CD14-positive monocyte (primary cell): ENCODE data around the gene GPX3. TPM values are rescaled to one million over a fixed set of nuclear protein-coding genes. Genes with fewer than 3 reads are reported as not detected.

Source experiments
- DNase-seq, 3 donors: peaks; one replicate each; pipeline ENCODE4 v3.0.0-alpha.2; 2011 to 2022
- H2AFZ ChIP-seq: 2 replicates; pipeline ENCODE4 v1.6.0; 2012; ENCODE audit warnings: mild to moderate bottlenecking, low read depth, low read length, inconsistent platforms; ENCODE audit not compliant: insufficient read depth, poor library complexity, severe bottlenecking
- H3K27ac ChIP-seq, 2 donors: 1 replicate in 1 of 2; 2 replicates in 1 of 2; pipeline ENCODE4 v1.5.1; 2012 to 2013; ENCODE audit warnings: low read length in 2 of 2, control low read depth in 1 of 2, inconsistent platforms in 1 of 2, low read depth in 1 of 2, mild to moderate bottlenecking in 1 of 2
- H3K27me3 ChIP-seq, 2 donors: one replicate each; pipeline versions ENCODE4 v1.6.0 to v1.6.1; 2011 to 2013; ENCODE audit warnings: low read length in 2 of 2; ENCODE audit not compliant: control insufficient read depth in 2 of 2, insufficient read depth in 2 of 2
- H3K36me3 ChIP-seq, 2 donors: replicated peaks in 1 of 2; 1 replicate in 1 of 2; 2 replicates in 1 of 2; pipeline versions ENCODE4 v1.5.1 to v1.6.1; 2012 to 2013; ENCODE audit warnings: low read length in 2 of 2, control low read depth in 1 of 2, inconsistent platforms in 1 of 2, mild to moderate bottlenecking in 1 of 2; ENCODE audit not compliant: insufficient read depth in 2 of 2, control insufficient read depth in 1 of 2
- H3K4me1 ChIP-seq, 2 donors: 1 replicate in 1 of 2; 2 replicates in 1 of 2; pipeline versions ENCODE4 v1.5.1 to v1.6.1; 2012 to 2013; ENCODE audit warnings: low read length in 2 of 2, control low read depth in 1 of 2, inconsistent platforms in 1 of 2, mild to moderate bottlenecking in 1 of 2, moderate library complexity in 1 of 2; ENCODE audit not compliant: insufficient read depth in 2 of 2, control insufficient read depth in 1 of 2
- H3K4me2 ChIP-seq: replicated peaks from 2 replicates; pipeline ENCODE3; 2012; ENCODE audit warnings: low read length, moderate library complexity, mild to moderate bottlenecking; ENCODE audit not compliant: poor library complexity, severe bottlenecking; ENCODE audit errors: extremely low read depth
- H3K4me3 ChIP-seq, 3 experiments: fragments of 200-600 bp in 1 of 3; sonication (generic) in 1 of 3; replicated peaks in 1 of 3; 1 replicate in 2 of 3; 2 replicates in 1 of 3; pipeline ENCODE4 v1.5.1; 2011 to 2013; ENCODE audit warnings: low read length in 3 of 3, mild to moderate bottlenecking in 3 of 3, control low read depth in 2 of 3, low read depth in 2 of 3, inconsistent platforms in 1 of 3, moderate library complexity in 1 of 3
- H3K79me2 ChIP-seq: 2 replicates; pipeline ENCODE4 v1.6.0; 2012; ENCODE audit warnings: mild to moderate bottlenecking, control low read depth, inconsistent platforms, low read length, moderate library complexity; ENCODE audit not compliant: insufficient read depth
- H3K9ac ChIP-seq: 2 replicates; pipeline ENCODE4 v1.6.0; 2017; ENCODE audit warnings: low read length, mild to moderate bottlenecking; ENCODE audit not compliant: insufficient read depth, poor library complexity, severe bottlenecking
- H3K9me3 ChIP-seq, 2 donors: replicated peaks in 1 of 2; 1 replicate in 1 of 2; 2 replicates in 1 of 2; pipeline versions ENCODE4 v1.5.1 to v1.6.1; 2012 to 2013; ENCODE audit warnings: low read length in 2 of 2, control low read depth in 1 of 2; ENCODE audit not compliant: control insufficient read depth in 1 of 2, insufficient read depth in 1 of 2
- H4K20me1 ChIP-seq: 2 replicates; pipeline ENCODE4 v1.6.0; 2012; ENCODE audit warnings: mild to moderate bottlenecking, low read length, control low read depth, moderate library complexity; ENCODE audit not compliant: insufficient read depth
- H3K27ac Mint-ChIP-seq, 7 donors: one replicate each; pipeline ENCODE4 v1.8.0; 2020; ENCODE audit warnings: mild to moderate bottlenecking in 7 of 7, mixed read lengths in 7 of 7, moderate library complexity in 6 of 7, inconsistent platforms in 2 of 7
- H3K27me3 Mint-ChIP-seq, 3 donors: one replicate each; pipeline ENCODE4 v1.8.0; 2021 to 2022; ENCODE audit warnings: low read depth in 3 of 3, mild to moderate bottlenecking in 3 of 3, mixed read lengths in 3 of 3, moderate library complexity in 3 of 3, inconsistent platforms in 1 of 3
- H3K36me3 Mint-ChIP-seq, 2 donors: one replicate each; pipeline ENCODE4 v1.8.0; 2020; ENCODE audit warnings: mixed read lengths in 2 of 2, inconsistent platforms in 1 of 2, mild to moderate bottlenecking in 1 of 2
- H3K4me1 Mint-ChIP-seq: one replicate; pipeline ENCODE4 v1.8.0; 2020; ENCODE audit warnings: mild to moderate bottlenecking, mixed read lengths
- H3K4me3 Mint-ChIP-seq, 2 donors: one replicate each; pipeline ENCODE4 v1.8.0; 2020; ENCODE audit warnings: mild to moderate bottlenecking in 2 of 2, mixed read lengths in 2 of 2, moderate library complexity in 1 of 2
- H3K9me3 Mint-ChIP-seq, 7 donors: one replicate each; pipeline ENCODE4 v1.8.0; 2020 to 2022; ENCODE audit warnings: mixed read lengths in 7 of 7, mild to moderate bottlenecking in 6 of 7, moderate library complexity in 6 of 7, inconsistent platforms in 2 of 7
- WGBS: methylation state at CpG from one replicate; pipeline ENCODE4 v1.1.5; 2013; ENCODE audit warnings: missing lambda C conversion rate; ENCODE audit not compliant: insufficient coverage; 5-methylcytosine and 5-hydroxymethylcytosine counted together
- intact Hi-C, 2 donors: fragments of 100-400 bp; cut with micrococcal nuclease; formaldehyde crosslinking; loops; one replicate each; pipeline versions ENCODE4 v1.15.0 to v1.15.1; 2023
- polyA plus RNA-seq, 3 donors: library from polyadenylated mRNA; depleted of rRNA in 1 of 3; unstranded in 2 of 3; stranded (reverse) in 1 of 3; fragments of 300-500 nt in 2 of 3; fragments of >200 nt in 1 of 3; fragmentation: Illumina TruSeq in 2 of 3; gene quantifications; 1 replicate in 2 of 3; 2 replicates in 1 of 3; pipeline ENCODE4 v1.2.3, GENCODE V29; 2012 to 2021
- TF ChIP-seq, protein P1 (sequence below): fragments of 200-600 bp; IDR thresholded peaks from one replicate; pipeline ENCODE4 v1.8.0; 2022; ENCODE audit warnings: antibody characterized with exemption, mild to moderate bottlenecking

Gene GPX3
- polyA plus RNA-seq, 3 donors, result 3.5 to 12.7 (median 3.8) TPM

DNA sequence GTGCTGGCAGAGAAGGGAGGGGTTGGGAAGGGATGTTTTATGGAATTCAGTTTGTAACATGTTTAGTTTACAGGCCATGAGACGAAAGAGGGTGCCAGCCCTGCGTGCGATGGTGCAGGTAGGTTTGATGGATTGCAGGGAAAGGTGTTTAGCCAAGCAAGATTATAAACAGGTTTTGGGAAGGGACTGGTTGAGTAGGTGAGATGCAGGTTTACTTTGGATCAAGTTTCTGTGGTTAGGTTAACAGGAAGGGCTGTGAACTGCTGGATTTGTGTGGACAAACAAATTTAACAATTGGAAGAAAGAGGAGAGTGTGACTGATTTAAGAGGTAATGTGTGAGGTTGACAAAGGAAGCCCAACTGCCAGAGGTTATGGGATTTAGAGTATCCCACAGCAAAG lies 32.6 kb upstream of the GPX3 start:
- Histone ChIP-seq H3K36me3 (no peaks in the 10 kb centered on the region), H3K9me3 (peaks cover 10 to 20% of the 10 kb centered on the region in 2 donors), H3K4me3 (no peak overlapping the region), H3K4me2 (no peak overlapping the region), H2AFZ (no peak overlapping the region), H4K20me1 (no peaks in the 10 kb centered on the region), H3K4me1 (no peaks in the 10 kb centered on the region), H3K27ac (no peak overlapping the region), H3K79me2 (no peaks in the 10 kb centered on the region), H3K9ac (no peak overlapping the region), H3K27me3 (no peaks in the 10 kb centered on the region)
- intact Hi-C loops, result no loop called here
- 95% methylated on average over 3 of the region's 3 CpGs for WGBS
- DNase-seq, result no peak
- H3K27ac Mint-ChIP-seq, result no peak overlapping the region
- no peaks in the 10 kb centered on the region for H3K4me1 Mint-ChIP-seq
- H3K36me3 Mint-ChIP-seq, result no peaks in the 10 kb centered on the region
- TF ChIP-seq, protein P1, sequence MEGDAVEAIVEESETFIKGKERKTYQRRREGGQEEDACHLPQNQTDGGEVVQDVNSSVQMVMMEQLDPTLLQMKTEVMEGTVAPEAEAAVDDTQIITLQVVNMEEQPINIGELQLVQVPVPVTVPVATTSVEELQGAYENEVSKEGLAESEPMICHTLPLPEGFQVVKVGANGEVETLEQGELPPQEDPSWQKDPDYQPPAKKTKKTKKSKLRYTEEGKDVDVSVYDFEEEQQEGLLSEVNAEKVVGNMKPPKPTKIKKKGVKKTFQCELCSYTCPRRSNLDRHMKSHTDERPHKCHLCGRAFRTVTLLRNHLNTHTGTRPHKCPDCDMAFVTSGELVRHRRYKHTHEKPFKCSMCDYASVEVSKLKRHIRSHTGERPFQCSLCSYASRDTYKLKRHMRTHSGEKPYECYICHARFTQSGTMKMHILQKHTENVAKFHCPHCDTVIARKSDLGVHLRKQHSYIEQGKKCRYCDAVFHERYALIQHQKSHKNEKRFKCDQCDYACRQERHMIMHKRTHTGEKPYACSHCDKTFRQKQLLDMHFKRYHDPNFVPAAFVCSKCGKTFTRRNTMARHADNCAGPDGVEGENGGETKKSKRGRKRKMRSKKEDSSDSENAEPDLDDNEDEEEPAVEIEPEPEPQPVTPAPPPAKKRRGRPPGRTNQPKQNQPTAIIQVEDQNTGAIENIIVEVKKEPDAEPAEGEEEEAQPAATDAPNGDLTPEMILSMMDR, result no peak
- peaks cover 17 to 29% (median 21%) of the 10 kb centered on the region in 7 donors for H3K9me3 Mint-ChIP-seq
- peaks cover 0 to 5% (median 0%) of the 10 kb centered on the region in 3 donors for H3K27me3 Mint-ChIP-seq
- no peak overlapping the region for H3K4me3 Mint-ChIP-seq

GRCh38 chr5:150989695-150990094 lies 30.7 kb upstream of the GPX3 start:
- H3K27me3 Mint-ChIP-seq, result peaks cover 0 to 5% (median 0%) of the 10 kb centered on the region in 3 donors
- intact Hi-C loops, result no loop called here
- no peaks in the 10 kb centered on the region for H4K20me1 ChIP-seq
- H3K27ac ChIP-seq, result no peak overlapping the region
- H3K4me1 ChIP-seq, result no peaks in the 10 kb centered on the region
- DNase-seq, result no peak
- peaks cover 14 to 32% of the 10 kb centered on the region in 2 donors for H3K9me3 ChIP-seq
- H3K4me1 Mint-ChIP-seq, result no peaks in the 10 kb centered on the region
- peaks cover 16 to 36% (median 28%) of the 10 kb centered on the region in 7 donors for H3K9me3 Mint-ChIP-seq
- H3K79me2 ChIP-seq, result no peaks in the 10 kb centered on the region
- H3K36me3 ChIP-seq, result no peaks in the 10 kb centered on the region
- no peak overlapping the region for H2AFZ ChIP-seq
- TF ChIP-seq, protein P1, result no peak
- H3K4me3 Mint-ChIP-seq, result no peak overlapping the region
- no peak overlapping the region for H3K27ac Mint-ChIP-seq
- H3K27me3 ChIP-seq, result no peaks in the 10 kb centered on the region
- WGBS, result 90% methylated on average over 2 of the region's 3 CpGs
- H3K36me3 Mint-ChIP-seq, result no peaks in the 10 kb centered on the region
- no peak overlapping the region for H3K4me2 ChIP-seq
- H3K9ac ChIP-seq, result no peak overlapping the region
- no peak overlapping the region for H3K4me3 ChIP-seq
